Mesenchymal stem cell (in vitro differentiated cells and primary cell): Measurements from ENCODE around the gene RNF133.

ENCODE experiments used
- DNase-seq: peaks from one replicate; pipeline ENCODE4 v3.0.0-alpha.2; 2013
- H2AFZ ChIP-seq: one replicate; pipeline ENCODE4 v1.6.1; 2013; ENCODE audit warnings: low read depth, mild to moderate bottlenecking, control low read depth, inconsistent platforms, low read length, moderate library complexity
- H2AK5ac ChIP-seq: 2 replicates; pipeline ENCODE4 v1.6.1; 2013; ENCODE audit warnings: low read length, moderate library complexity, mild to moderate bottlenecking, inconsistent platforms; ENCODE audit not compliant: severe bottlenecking
- H2BK120ac ChIP-seq: one replicate; pipeline ENCODE4 v1.6.1; 2013; ENCODE audit warnings: low read depth, mild to moderate bottlenecking, inconsistent platforms, low read length, moderate library complexity
- H2BK12ac ChIP-seq, 2 experiments: one replicate each; pipeline ENCODE4 v1.6.1; 2013; ENCODE audit warnings: inconsistent platforms in 2 of 2, low read length in 2 of 2, mild to moderate bottlenecking in 2 of 2, moderate library complexity in 2 of 2, control low read depth in 1 of 2
- H2BK15ac ChIP-seq: one replicate; pipeline ENCODE4 v1.6.1; 2013; ENCODE audit warnings: mild to moderate bottlenecking, low read depth, inconsistent platforms; ENCODE audit not compliant: poor library complexity, severe bottlenecking
- H2BK5ac ChIP-seq: 2 replicates; pipeline ENCODE4 v1.6.1; 2013; ENCODE audit warnings: low read depth, mild to moderate bottlenecking, low read length, control low read depth, inconsistent platforms; ENCODE audit not compliant: poor library complexity, severe bottlenecking
- H3K14ac ChIP-seq, 2 experiments: one replicate each; pipeline ENCODE4 v1.6.1; 2013; ENCODE audit warnings: inconsistent platforms in 2 of 2, low read length in 2 of 2, control low read depth in 1 of 2, mild to moderate bottlenecking in 1 of 2, moderate library complexity in 1 of 2
- H3K18ac ChIP-seq, 2 experiments: one replicate each; pipeline ENCODE4 v1.6.1; 2013; ENCODE audit warnings: inconsistent platforms in 2 of 2, low read length in 2 of 2, control low read depth in 1 of 2, low read depth in 1 of 2, mild to moderate bottlenecking in 1 of 2
- H3K23ac ChIP-seq, 2 experiments: one replicate each; pipeline ENCODE4 v1.6.1; 2013; ENCODE audit warnings: inconsistent platforms in 2 of 2, low read length in 2 of 2, mild to moderate bottlenecking in 2 of 2, moderate library complexity in 2 of 2, control low read depth in 1 of 2
- H3K27ac ChIP-seq: 2 replicates; pipeline ENCODE4 v1.5.1; 2013; ENCODE audit warnings: mild to moderate bottlenecking, moderate library complexity, low read length, control low read depth, inconsistent platforms; ENCODE audit not compliant: poor library complexity, severe bottlenecking
- H3K27me3 ChIP-seq, 2 experiments: 2 replicates each; pipeline versions ENCODE4 v1.6.1 to v1.7.0; 2013; ENCODE audit warnings: low read length in 2 of 2, mild to moderate bottlenecking in 2 of 2, moderate library complexity in 2 of 2, control low read depth in 1 of 2, inconsistent platforms in 1 of 2; ENCODE audit not compliant: control insufficient read depth in 1 of 2, insufficient read depth in 1 of 2
- H3K36me3 ChIP-seq, 2 experiments: 2 replicates each; pipeline versions ENCODE4 v1.6.1 to v1.7.0; 2013; ENCODE audit warnings: low read length in 2 of 2, control low read depth in 1 of 2, inconsistent platforms in 1 of 2, low read depth in 1 of 2, mild to moderate bottlenecking in 1 of 2; ENCODE audit not compliant: insufficient read depth in 2 of 2, control insufficient read depth in 1 of 2
- H3K4ac ChIP-seq, 2 experiments: one replicate each; pipeline ENCODE4 v1.6.1; 2013; ENCODE audit warnings: inconsistent platforms in 2 of 2, low read length in 2 of 2, mild to moderate bottlenecking in 2 of 2, moderate library complexity in 2 of 2, control low read depth in 1 of 2, low read depth in 1 of 2
- H3K4me1 ChIP-seq: 2 replicates; pipeline ENCODE4 v1.6.1; 2013; ENCODE audit warnings: low read depth, low read length, control low read depth; ENCODE audit not compliant: control insufficient read depth, insufficient read depth
- H3K4me2 ChIP-seq: 2 replicates; pipeline ENCODE4 v1.6.1; 2013; ENCODE audit warnings: low read length, mild to moderate bottlenecking, inconsistent platforms; ENCODE audit not compliant: poor library complexity, severe bottlenecking
- H3K4me3 ChIP-seq, 2 experiments: 2 replicates each; pipeline versions ENCODE4 v1.5.1 to v1.7.0; 2013; ENCODE audit warnings: low read length in 2 of 2, mild to moderate bottlenecking in 2 of 2, control low read depth in 1 of 2, low read depth in 1 of 2; ENCODE audit not compliant: insufficient read depth in 1 of 2
- H3K79me1 ChIP-seq: replicated peaks from 2 replicates; pipeline ENCODE4 v1.6.1; 2013; ENCODE audit warnings: mild to moderate bottlenecking, control low read depth, low read length, inconsistent platforms; ENCODE audit not compliant: poor library complexity, severe bottlenecking
- H3K9ac ChIP-seq: 2 replicates; pipeline ENCODE4 v1.7.0; 2013; ENCODE audit warnings: mild to moderate bottlenecking, low read length, moderate library complexity
- H3K9me3 ChIP-seq: 2 replicates; pipeline ENCODE4 v1.7.0; 2013; ENCODE audit warnings: mild to moderate bottlenecking, low read length; ENCODE audit not compliant: control insufficient read depth
- H4K8ac ChIP-seq: one replicate; pipeline ENCODE4 v1.6.1; 2013; ENCODE audit warnings: inconsistent platforms, mild to moderate bottlenecking, low read length, moderate library complexity
- H4K91ac ChIP-seq: one replicate; pipeline ENCODE4 v1.6.1; 2013; ENCODE audit warnings: mild to moderate bottlenecking, low read length, inconsistent platforms
- WGBS: methylation state at CpG from one replicate; pipeline ENCODE4 v1.1.7; 2013; ENCODE audit warnings: mixed read lengths; 5-methylcytosine and 5-hydroxymethylcytosine counted together

Gene RNF133

DNA sequence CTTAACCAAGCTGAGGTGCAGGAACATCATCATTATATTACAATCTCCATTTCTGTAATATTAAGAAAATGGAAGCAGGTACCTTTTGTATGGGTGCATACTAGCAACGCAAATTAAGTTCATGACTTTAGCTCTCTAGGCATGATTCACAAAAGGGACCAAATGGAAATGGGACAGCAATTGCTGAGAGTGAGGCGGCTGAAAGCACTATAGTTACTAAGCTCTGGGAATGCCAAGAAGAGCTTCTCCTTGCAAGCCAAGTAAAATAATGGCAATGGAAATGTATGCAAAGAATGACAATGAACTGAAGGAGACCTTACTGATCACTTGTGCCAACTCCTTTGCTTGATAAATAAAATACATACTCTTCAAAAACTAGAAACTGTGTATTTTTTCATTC is 40.0 kb upstream of the RNF133 start:
- no peak overlapping the region for H2BK12ac ChIP-seq
- no peak overlapping the region for H2AK5ac ChIP-seq
- H3K18ac ChIP-seq: no peak overlapping the region
- no peak overlapping the region for H3K14ac ChIP-seq
- no peak overlapping the region for H2BK5ac ChIP-seq
- H3K4me1 ChIP-seq: no peaks in the 10 kb centered on the region
- H3K4me3 ChIP-seq: no peak overlapping the region
- H2BK120ac ChIP-seq: no peak overlapping the region
- WGBS: 73% methylated on average over 2 of the region's 2 CpGs
- H3K79me1 ChIP-seq: no peaks in the 10 kb centered on the region
- no peak overlapping the region for H4K91ac ChIP-seq
- no peak overlapping the region for H4K8ac ChIP-seq
- H3K4me2 ChIP-seq: no peak overlapping the region
- no peaks in the 10 kb centered on the region for H3K27me3 ChIP-seq
- no peak overlapping the region for H3K9ac ChIP-seq
- H3K27ac ChIP-seq: no peak overlapping the region
- no peak for DNase-seq
- no peak overlapping the region for H2BK15ac ChIP-seq
- H2AFZ ChIP-seq: no peak overlapping the region
- no peak overlapping the region for H3K4ac ChIP-seq
- H3K23ac ChIP-seq: no peak overlapping the region
- H3K9me3 ChIP-seq: no peaks in the 10 kb centered on the region
- no peaks in the 10 kb centered on the region for H3K36me3 ChIP-seq

DNA sequence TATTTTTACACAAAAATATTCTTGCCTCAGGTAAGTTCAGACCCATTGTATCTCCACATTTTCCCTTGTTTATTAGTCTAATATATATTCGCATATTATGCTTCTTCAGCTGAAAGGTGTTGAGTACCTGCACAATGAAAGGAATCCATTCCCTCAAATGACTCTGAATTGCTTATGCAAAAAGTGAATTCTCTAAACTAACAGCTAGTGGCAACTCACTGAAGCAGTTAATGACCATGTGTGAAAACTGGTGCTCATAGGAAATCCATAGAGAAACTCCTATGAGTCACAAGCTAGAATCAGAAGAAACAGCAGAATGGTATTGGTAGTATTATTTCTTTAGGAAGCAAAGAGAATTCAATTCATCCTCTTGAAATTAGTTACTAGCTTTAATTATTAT is 37.3 kb upstream of the RNF133 start:
- Histone ChIP-seq H3K14ac (no peak overlapping the region), H2BK12ac (no peak overlapping the region), H3K4me2 (no peak overlapping the region), H2BK15ac (no peak overlapping the region), H2AK5ac (no peak overlapping the region), H3K18ac (no peak overlapping the region), H3K9me3 (no peaks in the 10 kb centered on the region), H2BK120ac (no peak overlapping the region), H2BK5ac (no peak overlapping the region), H4K91ac (no peak overlapping the region), H3K4ac (no peak overlapping the region), H3K4me1 (no peaks in the 10 kb centered on the region), H3K9ac (no peak overlapping the region), H3K27ac (no peak overlapping the region), H3K23ac (no peak overlapping the region), H2AFZ (no peak overlapping the region), H3K27me3 (no peaks in the 10 kb centered on the region), H3K79me1 (no peaks in the 10 kb centered on the region), H3K4me3 (no peak overlapping the region), H4K8ac (no peak overlapping the region), H3K36me3 (no peaks in the 10 kb centered on the region)
- 43% methylated on average over 1 of the region's 1 CpG for WGBS
- peak; percentile 4 for DNase-seq

DNA sequence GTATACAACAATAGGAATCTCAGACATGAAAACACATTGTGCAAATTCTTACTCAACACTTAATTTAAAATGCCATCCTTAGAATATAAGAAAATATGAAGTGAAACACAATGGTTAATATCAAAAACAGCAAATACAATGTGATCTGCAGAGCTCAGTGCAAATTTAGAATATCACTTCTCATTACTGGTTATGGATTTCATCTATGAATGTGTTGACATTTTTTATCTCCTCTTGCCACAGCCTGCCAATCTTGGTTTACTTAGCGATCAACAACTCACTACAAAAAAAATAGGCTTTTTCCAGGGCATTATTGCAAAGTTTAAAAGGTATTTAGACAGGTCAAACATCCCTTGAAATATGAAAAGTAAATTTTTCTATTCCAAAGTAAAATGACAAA is 28.8 kb upstream of the RNF133 start:
- H3K4me3 ChIP-seq: no peak overlapping the region
- no peak overlapping the region for H3K14ac ChIP-seq
- H4K8ac ChIP-seq: no peak overlapping the region
- no peak overlapping the region for H4K91ac ChIP-seq
- H3K27me3 ChIP-seq: no peaks in the 10 kb centered on the region
- no peaks in the 10 kb centered on the region for H3K4me1 ChIP-seq
- H3K4me2 ChIP-seq: no peak overlapping the region
- H3K4ac ChIP-seq: no peak overlapping the region
- no peaks in the 10 kb centered on the region for H3K9me3 ChIP-seq
- no peak overlapping the region for H3K18ac ChIP-seq
- no CpG with 5 or more reads among the region's 1 CpG for WGBS
- H2BK5ac ChIP-seq: no peak overlapping the region
- no peak overlapping the region for H2AFZ ChIP-seq
- no peaks in the 10 kb centered on the region for H3K79me1 ChIP-seq
- no peak overlapping the region for H2AK5ac ChIP-seq
- no peaks in the 10 kb centered on the region for H3K36me3 ChIP-seq
- no peak overlapping the region for H3K23ac ChIP-seq
- H3K27ac ChIP-seq: no peak overlapping the region
- no peak overlapping the region for H2BK12ac ChIP-seq
- no peak for DNase-seq
- H3K9ac ChIP-seq: no peak overlapping the region
- H2BK15ac ChIP-seq: no peak overlapping the region
- no peak overlapping the region for H2BK120ac ChIP-seq

DNA sequence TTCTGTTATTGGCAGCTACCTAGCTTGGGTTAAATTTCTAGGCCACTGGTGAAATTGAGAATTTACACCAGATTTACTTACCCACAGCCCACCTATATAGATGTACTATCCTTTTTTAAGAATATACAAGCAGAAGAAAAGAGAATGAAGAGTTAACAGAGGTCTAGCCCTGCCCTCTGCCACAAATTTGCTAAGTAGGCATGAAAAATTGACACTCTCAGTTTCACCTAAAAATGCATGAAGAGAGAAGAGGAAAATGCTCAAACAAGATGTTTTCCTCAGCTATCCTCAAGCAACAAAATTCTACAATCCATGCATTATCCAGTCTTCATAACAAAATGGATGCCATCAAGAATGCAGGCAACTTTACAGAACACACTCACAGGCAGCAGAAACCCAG is 28.4 kb upstream of the RNF133 start:
- DNase-seq: no peak
- Histone ChIP-seq H3K79me1 (no peaks in the 10 kb centered on the region), H3K18ac (no peak overlapping the region), H3K9ac (no peak overlapping the region), H2BK5ac (no peak overlapping the region), H3K36me3 (no peaks in the 10 kb centered on the region), H2AFZ (no peak overlapping the region), H3K4me1 (no peaks in the 10 kb centered on the region), H3K4me3 (no peak overlapping the region), H3K23ac (no peak overlapping the region), H3K14ac (no peak overlapping the region), H4K91ac (no peak overlapping the region), H3K27ac (no peak overlapping the region), H3K4ac (no peak overlapping the region), H3K27me3 (no peaks in the 10 kb centered on the region), H4K8ac (no peak overlapping the region), H2AK5ac (no peak overlapping the region), H2BK12ac (no peak overlapping the region), H3K4me2 (no peak overlapping the region), H2BK15ac (no peak overlapping the region), H2BK120ac (no peak overlapping the region), H3K9me3 (no peaks in the 10 kb centered on the region)
